Measurements from ENCODE around the gene EGFR.

Gene EGFR

DNA sequence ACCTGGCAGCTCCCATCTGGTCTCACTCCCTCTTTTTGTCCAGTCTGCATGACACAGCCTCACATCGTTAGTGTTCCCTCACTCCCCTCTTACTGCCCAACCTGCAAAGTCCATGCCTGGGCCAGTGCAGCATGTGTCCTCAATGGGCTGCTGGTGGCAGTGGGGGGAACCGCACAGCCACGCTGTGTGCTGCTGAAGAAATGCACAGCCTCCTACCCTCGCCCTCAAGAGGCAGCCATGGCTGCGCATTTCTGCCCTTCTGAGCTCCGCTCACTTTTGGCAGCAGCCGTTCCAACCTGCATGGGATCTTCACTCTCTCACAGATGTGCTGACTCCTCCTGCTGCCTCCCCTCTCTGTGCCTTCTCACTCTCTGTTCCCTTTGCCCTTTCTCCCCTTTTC, 103.4 kb downstream of the EGFR start:
- Mint-ChIP-seq H3K27me3 (peaks cover 6% of the 10 kb centered on the region), H3K27ac (no peak overlapping the region), H3K4me3 (no peak overlapping the region), H3K36me3 (no peaks in the 10 kb centered on the region), H3K9me3 (no peaks in the 10 kb centered on the region), H3K4me1 (no peaks in the 10 kb centered on the region)

DNA sequence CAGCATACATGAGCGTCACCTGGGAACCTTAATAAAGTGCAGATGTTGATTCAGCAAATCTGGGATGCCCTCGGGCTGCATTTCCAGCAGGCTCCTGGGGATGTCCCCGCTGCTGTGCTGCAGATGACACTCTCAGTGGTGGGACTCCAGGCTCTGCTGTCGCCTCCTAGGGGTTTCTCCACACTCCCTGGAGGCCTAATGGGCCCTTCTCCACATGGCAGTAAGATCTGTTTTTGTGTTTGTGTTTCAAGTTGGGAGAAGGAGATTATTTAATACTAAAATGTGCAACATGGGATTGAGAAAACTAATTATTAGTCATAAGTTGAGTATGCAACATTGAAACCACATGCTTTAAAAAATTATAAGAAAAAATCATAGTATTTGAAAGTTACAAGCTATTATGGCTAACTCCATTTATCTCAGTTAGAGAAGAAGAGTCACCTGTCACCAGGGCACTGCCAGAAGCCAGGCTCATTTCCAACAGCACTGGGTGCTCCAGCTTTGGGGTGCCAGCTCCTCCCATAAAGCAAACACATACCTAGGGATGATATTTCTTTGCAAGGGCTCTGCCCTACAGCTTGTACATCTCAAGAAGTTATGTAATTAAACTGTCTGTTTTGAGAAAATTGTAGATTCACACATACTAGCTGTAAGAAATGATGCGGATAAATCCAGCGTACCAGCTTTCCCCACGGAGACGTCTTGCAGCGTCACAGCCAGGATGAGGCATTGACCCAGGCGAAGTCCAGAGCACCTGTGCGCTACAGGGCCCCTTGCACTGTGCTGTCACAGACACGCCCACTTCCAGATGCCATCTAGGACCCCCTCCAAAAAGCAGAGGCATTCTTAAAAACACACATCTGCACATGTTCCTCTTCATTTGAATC, 106.4 kb downstream of the EGFR start:
- no peaks in the 10 kb centered on the region for H3K36me3 Mint-ChIP-seq
- no peak overlapping the region for H3K27ac Mint-ChIP-seq
- no peaks in the 10 kb centered on the region for H3K9me3 Mint-ChIP-seq
- H3K4me3 Mint-ChIP-seq: no peak overlapping the region
- peaks cover 5% of the 10 kb centered on the region for H3K27me3 Mint-ChIP-seq
- no peaks in the 10 kb centered on the region for H3K4me1 Mint-ChIP-seq

DNA sequence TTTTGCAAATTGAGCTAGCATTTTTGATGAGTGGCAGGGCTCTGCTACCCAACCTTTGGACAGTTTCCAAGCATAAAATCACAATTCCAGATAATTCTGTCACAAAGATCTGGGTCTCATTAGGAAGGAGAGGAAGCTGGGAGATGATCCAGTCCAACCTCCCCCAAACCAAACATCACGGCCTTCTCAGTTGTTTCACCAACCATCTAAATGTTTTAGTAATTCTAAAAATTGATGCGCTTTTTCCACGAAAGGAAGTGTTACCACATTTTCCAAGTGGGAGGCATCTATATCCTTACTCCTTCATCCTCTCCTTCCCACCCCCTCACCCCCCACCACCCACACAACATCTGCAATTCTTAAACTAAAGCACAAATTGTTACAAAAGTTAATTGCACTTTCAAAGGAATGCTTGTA, 108.3 kb downstream of the EGFR start:
- Mint-ChIP-seq H3K27ac (no peak overlapping the region), H3K4me3 (no peak overlapping the region), H3K4me1 (no peaks in the 10 kb centered on the region), H3K27me3 (peaks cover 5% of the 10 kb centered on the region), H3K9me3 (no peaks in the 10 kb centered on the region), H3K36me3 (no peaks in the 10 kb centered on the region)

DNA sequence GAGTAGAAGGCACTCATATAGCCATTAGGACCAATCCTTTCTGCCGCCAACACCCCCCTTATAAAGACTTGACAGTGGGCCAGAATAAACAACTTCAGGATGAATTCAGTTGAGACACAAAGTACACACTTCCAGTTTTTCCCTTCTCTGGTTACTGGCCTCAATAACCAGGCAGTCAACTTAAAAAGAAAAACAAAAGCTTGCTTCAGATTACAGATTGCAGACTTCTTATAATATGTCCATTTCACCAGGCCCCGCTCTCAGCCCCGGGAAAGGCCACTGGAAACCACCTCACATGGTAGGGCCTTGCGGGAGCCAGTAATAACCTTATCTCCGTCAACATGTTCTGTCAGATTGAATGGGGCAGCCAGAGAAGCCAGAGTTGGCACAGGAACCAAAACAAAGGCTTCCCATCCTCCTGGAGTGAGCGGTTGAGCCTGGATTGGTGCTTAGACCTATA, 108.8 kb downstream of the EGFR start:
- no peak overlapping the region for H3K4me3 Mint-ChIP-seq
- H3K4me1 Mint-ChIP-seq: peaks cover 3% of the 10 kb centered on the region
- no peaks in the 10 kb centered on the region for H3K9me3 Mint-ChIP-seq
- H3K27ac Mint-ChIP-seq: no peak overlapping the region
- H3K36me3 Mint-ChIP-seq: no peaks in the 10 kb centered on the region
- H3K27me3 Mint-ChIP-seq: peaks cover 5% of the 10 kb centered on the region

DNA sequence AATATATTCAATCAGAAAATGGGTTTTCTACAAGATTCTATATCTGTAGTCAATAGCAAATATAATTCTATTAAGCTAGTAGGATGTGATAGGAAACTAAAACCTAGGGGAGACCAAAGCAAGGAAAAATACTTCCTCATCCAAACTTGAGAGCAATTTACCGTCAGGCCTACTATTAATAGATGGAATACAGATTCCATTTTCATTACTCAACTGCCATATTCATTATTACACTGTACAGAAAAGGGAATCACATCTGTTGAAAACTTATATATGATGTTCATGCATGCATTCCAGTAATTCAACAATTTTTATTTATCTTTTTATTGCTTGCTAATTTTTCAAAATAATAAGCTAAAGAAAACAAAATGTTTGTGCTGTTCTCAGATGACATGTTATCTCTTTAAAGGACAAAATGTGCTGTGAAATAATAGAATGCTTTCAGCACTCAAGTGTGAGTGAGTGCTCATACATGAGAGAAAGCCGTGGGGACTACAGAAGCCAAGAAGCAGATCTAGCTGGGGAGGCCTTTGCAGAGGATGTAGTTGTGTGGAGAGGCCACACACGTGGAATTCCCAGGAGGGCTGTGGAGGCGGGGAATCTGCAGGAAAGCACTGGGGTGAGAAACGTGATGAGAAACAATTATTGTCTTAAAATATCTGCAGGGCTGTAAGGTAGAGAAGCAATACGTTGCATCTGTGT, 110.0 kb downstream of the EGFR start:
- Mint-ChIP-seq H3K9me3 (no peaks in the 10 kb centered on the region), H3K36me3 (no peaks in the 10 kb centered on the region), H3K4me1 (peaks cover 8% of the 10 kb centered on the region), H3K27ac (no peak overlapping the region), H3K27me3 (peaks cover 5% of the 10 kb centered on the region), H3K4me3 (no peak overlapping the region)

DNA sequence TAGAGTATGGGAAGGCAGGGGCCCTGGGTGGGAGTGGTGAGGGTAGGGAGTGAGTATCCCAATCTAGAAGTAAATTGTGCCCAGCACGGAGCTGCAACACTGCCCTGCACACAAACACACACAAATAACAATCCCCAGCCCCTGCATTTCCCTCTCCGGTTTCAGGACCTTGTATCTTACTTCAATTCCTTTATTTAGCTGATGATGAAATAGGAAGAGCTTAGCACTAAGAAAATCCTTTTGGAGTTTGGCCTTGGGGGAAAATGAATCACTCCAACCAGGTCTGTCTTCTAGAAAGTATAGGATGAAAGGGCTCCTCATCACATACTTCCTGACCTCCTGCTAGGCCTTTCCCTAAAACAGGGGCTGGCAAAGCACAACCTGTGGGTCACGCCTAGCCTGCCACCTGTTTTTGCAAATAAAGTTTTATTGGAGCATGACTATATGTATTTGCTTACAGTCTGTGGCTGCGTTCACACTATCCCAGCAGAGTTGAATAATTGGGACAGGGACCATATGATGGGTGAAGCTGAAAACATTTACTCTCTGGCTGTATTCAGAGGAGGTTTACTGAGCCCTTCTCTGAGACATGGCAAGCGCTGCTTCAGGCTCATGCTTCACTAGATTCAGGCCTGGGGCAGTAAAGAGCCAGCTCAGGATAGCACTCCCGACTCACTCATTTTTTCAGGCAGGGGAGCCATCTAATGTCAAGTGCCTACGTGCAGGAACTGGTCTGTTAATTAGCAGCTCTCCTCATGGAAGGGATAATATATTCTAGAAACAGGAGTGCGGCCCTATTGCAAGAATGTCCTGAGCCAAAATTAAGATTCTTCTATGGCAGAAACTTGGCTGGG, 111.0 kb downstream of the EGFR start:
- no peaks in the 10 kb centered on the region for H3K36me3 Mint-ChIP-seq
- H3K4me1 Mint-ChIP-seq: peaks cover 8% of the 10 kb centered on the region
- no peak overlapping the region for H3K27ac Mint-ChIP-seq
- H3K4me3 Mint-ChIP-seq: no peak overlapping the region
- H3K27me3 Mint-ChIP-seq: peaks cover 6% of the 10 kb centered on the region
- H3K9me3 Mint-ChIP-seq: no peaks in the 10 kb centered on the region

DNA sequence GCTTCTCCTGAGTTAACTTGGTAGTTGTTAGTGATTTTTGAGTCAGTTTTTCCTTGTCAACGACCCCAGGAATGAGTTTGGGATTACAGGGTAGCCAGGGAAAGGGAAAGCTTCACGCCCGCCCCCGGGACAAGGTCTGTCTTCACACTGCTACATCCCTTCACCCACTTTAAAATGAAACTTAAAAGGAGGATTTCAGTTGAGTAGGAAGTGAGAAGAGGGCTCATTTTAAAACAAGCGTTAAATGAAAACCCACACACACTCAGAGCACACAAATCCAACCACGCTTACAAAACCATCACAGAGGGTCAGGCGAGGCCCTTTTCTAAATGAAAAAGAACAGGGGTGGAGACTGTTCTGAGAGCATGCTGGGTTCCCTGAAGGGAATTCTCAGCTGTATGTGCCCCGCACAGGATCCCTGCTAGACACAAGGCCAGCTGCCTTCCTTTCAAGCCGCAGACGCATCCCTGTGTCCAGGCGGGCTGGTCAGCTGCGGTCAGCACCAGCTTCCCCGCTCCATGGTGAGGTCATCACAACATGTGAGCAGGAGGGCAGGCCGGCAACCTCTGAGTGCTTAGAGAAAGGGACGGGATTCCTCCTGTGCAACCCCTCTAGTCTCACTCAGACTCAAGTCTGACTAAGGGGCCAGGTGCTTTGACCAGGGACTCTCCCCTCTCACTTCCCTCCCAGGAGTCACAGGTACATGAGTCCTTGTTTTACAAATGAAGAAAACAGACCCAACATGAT, 111.8 kb downstream of the EGFR start:
- no peaks in the 10 kb centered on the region for H3K36me3 Mint-ChIP-seq
- H3K27me3 Mint-ChIP-seq: peaks cover 6% of the 10 kb centered on the region
- H3K27ac Mint-ChIP-seq: no peak overlapping the region
- H3K4me1 Mint-ChIP-seq: peaks cover 8% of the 10 kb centered on the region
- no peak overlapping the region for H3K4me3 Mint-ChIP-seq
- H3K9me3 Mint-ChIP-seq: no peaks in the 10 kb centered on the region

DNA sequence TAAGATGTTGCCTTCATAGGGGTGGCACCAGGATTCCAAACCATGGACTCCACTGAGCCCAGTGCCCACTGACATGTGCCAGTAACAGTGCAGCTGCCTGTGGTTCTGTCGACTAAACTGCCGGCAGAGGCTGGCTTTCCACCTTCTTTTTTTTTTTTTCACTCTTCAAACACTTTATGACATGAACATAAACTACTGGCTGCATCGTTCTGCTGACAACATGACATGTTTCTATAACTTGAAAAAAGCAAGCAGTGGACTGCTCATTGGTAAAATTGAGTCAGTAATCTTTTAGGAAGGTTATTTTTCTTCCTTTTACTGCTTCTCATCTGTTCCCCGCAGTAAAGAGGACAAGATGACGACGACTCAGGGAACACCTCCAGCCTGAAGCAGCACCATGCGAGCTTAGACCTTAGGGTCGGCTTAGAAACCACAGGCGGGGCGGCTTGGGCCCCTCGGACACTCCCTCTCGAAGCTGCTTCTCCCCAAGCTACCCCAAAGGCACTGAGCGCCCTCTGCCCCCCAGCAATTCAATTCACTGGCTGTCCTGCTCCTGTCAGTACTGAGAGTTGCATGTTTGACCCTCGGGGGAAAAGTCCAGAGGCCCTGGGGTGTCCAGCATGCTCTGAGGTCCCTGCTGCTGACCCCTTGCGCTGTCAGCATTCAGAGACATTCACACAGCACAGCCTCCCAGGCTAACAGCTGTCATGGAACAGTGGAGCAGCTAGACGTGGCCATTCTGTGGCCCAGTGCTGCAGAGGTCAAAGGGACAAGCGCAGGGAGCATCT, 112.5 kb downstream of the EGFR start:
- no peaks in the 10 kb centered on the region for H3K36me3 Mint-ChIP-seq
- peaks cover 2% of the 10 kb centered on the region for H3K9me3 Mint-ChIP-seq

DNA sequence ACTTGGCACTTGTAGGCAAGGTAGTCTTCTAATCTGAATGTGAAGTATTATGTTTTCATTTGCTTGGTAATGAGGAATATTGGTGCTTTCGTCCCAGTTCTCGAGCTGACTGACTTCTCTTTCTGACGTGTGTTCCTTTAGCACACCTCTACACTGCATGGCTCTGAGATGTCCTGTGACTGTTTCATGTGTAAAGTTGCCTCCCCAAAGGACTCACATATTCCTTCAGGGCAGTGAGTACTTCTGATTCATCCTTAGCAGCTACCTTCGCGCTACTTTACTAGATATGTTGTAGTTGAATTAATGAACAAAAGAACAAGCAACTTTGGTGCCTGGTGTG, 113.7 kb downstream of the EGFR start:
- Mint-ChIP-seq H3K4me3 (no peak overlapping the region), H3K36me3 (no peaks in the 10 kb centered on the region), H3K27me3 (peaks cover 3% of the 10 kb centered on the region), H3K9me3 (peaks cover 6% of the 10 kb centered on the region), H3K27ac (no peak overlapping the region), H3K4me1 (peaks cover 8% of the 10 kb centered on the region)

More for the DNA sequence above, 112.5 kb downstream of the EGFR start:
- Mint-ChIP-seq H3K27me3 (peaks cover 3% of the 10 kb centered on the region), H3K4me1 (peaks cover 8% of the 10 kb centered on the region), H3K27ac (no peak overlapping the region), H3K4me3 (no peak overlapping the region)

DNA sequence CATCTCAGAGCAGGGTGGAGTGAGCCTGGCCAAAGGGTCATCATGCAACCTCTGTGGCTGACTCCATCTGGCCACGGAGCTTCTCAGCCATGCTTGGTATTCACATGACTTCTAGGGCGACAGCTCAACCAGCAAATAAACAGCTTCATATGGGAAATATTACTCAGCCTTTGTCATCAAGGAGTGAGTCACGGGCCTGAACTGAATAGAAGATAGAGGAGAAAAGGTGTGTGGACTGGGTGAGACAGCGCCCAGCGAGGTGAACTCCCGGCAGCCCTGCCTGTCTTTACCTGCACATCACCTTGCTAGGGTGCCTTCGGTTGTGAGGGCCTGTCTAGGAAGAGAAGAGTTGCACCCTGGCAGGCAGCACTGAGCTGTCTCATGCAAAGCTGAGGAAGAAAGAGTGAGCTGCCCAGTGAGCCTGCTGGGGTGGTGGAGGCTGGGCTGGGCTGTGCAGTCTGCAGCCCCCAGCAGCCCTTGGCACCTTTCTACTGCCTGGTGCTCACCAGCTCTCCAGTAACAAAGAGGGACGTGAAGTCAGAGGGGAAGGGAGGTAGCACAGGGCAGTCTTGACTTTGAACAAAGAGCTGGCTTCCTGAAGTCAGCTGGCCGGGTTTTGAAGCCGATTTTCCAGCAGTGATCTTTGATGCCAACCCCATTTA, 114.2 kb downstream of the EGFR start:
- no peaks in the 10 kb centered on the region for H3K36me3 Mint-ChIP-seq
- H3K27me3 Mint-ChIP-seq: peaks cover 3% of the 10 kb centered on the region
- H3K4me3 Mint-ChIP-seq: no peak overlapping the region
- no peak overlapping the region for H3K27ac Mint-ChIP-seq
- peaks cover 6% of the 10 kb centered on the region for H3K9me3 Mint-ChIP-seq
- peaks cover 8% of the 10 kb centered on the region for H3K4me1 Mint-ChIP-seq

DNA sequence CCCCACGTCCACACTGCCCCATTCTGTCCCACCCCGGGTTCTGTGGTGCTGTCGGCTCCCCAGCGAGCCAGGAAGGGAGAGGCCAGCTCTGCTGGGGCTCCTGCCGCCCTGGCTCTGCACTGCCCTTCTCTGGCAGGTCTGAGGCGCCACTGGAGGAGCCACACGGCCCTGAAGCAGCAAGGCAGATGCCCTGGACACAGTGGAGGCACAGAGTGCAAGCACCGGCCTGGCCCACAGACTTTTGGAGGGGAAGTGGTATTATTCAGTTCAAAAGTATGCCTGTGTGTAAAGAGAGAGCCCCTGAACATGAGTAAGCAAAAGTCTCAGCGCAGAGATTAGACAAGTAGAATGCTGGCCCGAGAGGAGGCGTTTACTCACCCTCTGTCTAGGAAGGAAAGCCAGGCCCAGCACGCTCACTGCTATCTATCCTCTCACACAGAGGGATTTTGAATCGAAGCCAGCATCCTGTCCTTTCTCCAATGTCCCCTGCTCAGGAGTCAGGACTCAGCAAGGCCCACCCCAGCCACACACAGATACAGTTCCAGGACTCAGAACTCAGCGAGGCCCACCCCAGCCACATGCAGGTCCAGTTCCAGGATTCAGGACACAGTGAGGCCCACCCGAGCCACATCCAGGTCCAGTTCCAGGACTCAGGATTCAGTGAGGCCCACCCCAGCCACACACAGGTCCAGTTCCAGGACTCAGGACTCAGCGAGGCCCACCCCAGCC, 115.0 kb downstream of the EGFR start:
- Mint-ChIP-seq H3K4me1 (peaks cover 8% of the 10 kb centered on the region), H3K27ac (no peak overlapping the region), H3K9me3 (peaks cover 11% of the 10 kb centered on the region), H3K4me3 (no peak overlapping the region), H3K36me3 (no peaks in the 10 kb centered on the region), H3K27me3 (peaks cover 3% of the 10 kb centered on the region)

DNA sequence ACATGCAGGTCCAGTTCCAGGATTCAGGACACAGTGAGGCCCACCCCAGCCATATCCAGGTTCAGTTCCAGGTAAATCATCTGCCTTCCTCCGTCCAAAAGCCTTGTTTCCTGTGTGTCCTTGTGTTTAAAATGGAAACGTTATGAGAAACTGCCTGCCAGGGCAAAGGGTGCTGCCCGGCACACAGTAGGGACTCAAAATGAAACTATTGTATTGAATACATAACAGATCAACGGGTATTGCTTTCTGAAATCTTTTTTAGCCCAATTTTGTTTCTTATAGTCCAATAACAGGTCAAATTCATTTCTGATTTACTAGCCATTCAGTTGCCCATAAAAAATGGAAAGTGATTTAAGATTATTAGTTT, 115.5 kb downstream of the EGFR start:
- Mint-ChIP-seq H3K27ac (no peak overlapping the region), H3K4me1 (peaks cover 8% of the 10 kb centered on the region), H3K36me3 (no peaks in the 10 kb centered on the region), H3K9me3 (peaks cover 12% of the 10 kb centered on the region), H3K27me3 (peaks cover 1% of the 10 kb centered on the region), H3K4me3 (no peak overlapping the region)

DNA sequence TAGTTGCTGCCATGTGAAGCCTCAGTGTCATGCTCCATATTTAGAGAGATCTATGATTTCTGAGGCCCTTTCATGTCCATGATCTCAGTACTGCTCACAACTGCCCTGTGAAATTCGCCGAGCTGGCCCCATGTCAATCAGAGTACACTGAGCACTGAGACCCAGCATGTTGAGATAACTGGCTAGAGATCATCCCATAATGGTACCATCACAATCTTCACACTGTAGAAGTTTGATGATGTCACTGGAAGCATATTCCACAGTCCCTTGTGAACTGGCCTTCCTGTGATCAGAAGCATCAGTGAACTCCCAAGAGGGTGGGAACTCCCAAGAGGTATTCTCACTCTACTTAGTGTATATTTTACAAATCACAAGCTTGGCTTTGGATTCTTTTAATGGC, 116.0 kb downstream of the EGFR start:
- H3K9me3 Mint-ChIP-seq: peaks cover 12% of the 10 kb centered on the region
- no peaks in the 10 kb centered on the region for H3K36me3 Mint-ChIP-seq
- H3K27me3 Mint-ChIP-seq: peaks cover 1% of the 10 kb centered on the region
- H3K4me1 Mint-ChIP-seq: peaks cover 8% of the 10 kb centered on the region
- no peak overlapping the region for H3K4me3 Mint-ChIP-seq
- H3K27ac Mint-ChIP-seq: no peak overlapping the region

DNA sequence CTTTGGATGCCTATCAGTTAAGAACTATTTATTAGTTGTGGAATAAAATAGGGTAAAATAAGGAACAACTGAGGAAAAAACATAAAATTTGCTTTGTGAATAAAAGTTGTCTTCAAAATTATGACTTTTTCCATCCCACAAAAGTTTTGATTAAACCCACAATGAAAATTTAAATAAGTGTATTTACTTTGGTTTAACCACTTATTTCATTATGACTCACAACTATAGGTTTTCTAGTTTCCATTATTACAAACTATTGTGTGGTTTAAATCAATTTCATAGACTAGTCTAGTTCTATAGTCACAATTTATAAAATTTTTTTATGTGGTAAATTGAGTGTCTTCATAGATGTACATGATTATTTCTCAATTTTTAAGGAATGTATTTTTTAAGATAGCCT, 116.6 kb downstream of the EGFR start:
- Mint-ChIP-seq H3K4me3 (no peak overlapping the region), H3K4me1 (peaks cover 8% of the 10 kb centered on the region), H3K36me3 (no peaks in the 10 kb centered on the region)

More for the DNA sequence above, 116.6 kb downstream of the EGFR start:
- Mint-ChIP-seq H3K27me3 (peaks cover 1% of the 10 kb centered on the region), H3K9me3 (peaks cover 12% of the 10 kb centered on the region), H3K27ac (no peak overlapping the region)
